WTC11 (cell line): Measurements from ENCODE around the gene PCBD1. TPM values are rescaled to one million over a fixed set of nuclear protein-coding genes. Genes with fewer than 3 reads are reported as not detected.

ENCODE experiments used
- ATAC-seq: fragments of 200-7000 bp; cut with Tn5 transposase; 2 replicates; pipeline ENCODE4 v1.10.0; 2021; ENCODE audit warnings: mild to moderate bottlenecking, moderate library complexity
- CTCF ChIA-PET: fragments of 300-600 bp; sonication (Branson Sonifier 250); formaldehyde crosslinking; loops from one replicate; lab custom pipeline; 2021; ENCODE audit warnings: antibody characterized with exemption; lab: Charles Lee
- POLR2A ChIA-PET: fragments of 350-600 bp; sonication (Branson Sonifier 250); formaldehyde crosslinking; loops from one replicate; lab custom pipeline; 2021; ENCODE audit warnings: antibody characterized with exemption; lab: Charles Lee
- DNase-seq: peaks from one replicate; pipeline ENCODE4 v3.0.0; 2021; ENCODE audit warnings: low spot score
- H3K27ac Mint-ChIP-seq: 2 replicates; pipeline ENCODE4 v1.8.0; 2021; ENCODE audit warnings: mixed read lengths
- H3K27me3 Mint-ChIP-seq: 2 replicates; pipeline ENCODE4 v1.8.0; 2021; ENCODE audit warnings: low read depth, mild to moderate bottlenecking, moderate library complexity, mixed read lengths
- H3K36me3 Mint-ChIP-seq: 2 replicates; pipeline ENCODE4 v1.8.0; 2021; ENCODE audit warnings: mixed read lengths
- H3K4me1 Mint-ChIP-seq: 2 replicates; pipeline ENCODE4 v1.8.0; 2022; ENCODE audit warnings: mixed read lengths
- H3K4me3 Mint-ChIP-seq: 2 replicates; pipeline ENCODE4 v1.8.0; 2021; ENCODE audit warnings: mild to moderate bottlenecking, moderate library complexity, mixed read lengths
- H3K9me3 Mint-ChIP-seq: 2 replicates; pipeline ENCODE4 v1.8.0; 2021; ENCODE audit warnings: mixed read lengths
- AFF4 ChIP-seq: sonication (generic); formaldehyde crosslinking; IDR thresholded peaks from 2 replicates; pipeline ENCODE4 v1.8.1; 2023; ENCODE audit warnings: mild to moderate bottlenecking, missing genetic modification reagents, borderline replicate concordance
- CTCF ChIP-seq: fragments of 200-600 bp; IDR thresholded peaks from 2 replicates; pipeline ENCODE4 v1.8.0; 2022; ENCODE audit warnings: antibody characterized with exemption
- E2F4 ChIP-seq: sonication (generic); formaldehyde crosslinking; IDR thresholded peaks from 2 replicates; pipeline ENCODE4 v1.8.1; 2022; ENCODE audit warnings: low read depth, mild to moderate bottlenecking, moderate library complexity, missing genetic modification reagents, borderline replicate concordance
- EMX1 ChIP-seq: fragments of 250-450 bp; sonication (Bioruptor Pico); IDR thresholded peaks from 2 replicates; pipeline ENCODE4 v1.8.0; 2021; ENCODE audit warnings: mild to moderate bottlenecking
- GRHL2 ChIP-seq: fragments of 250-450 bp; sonication (Bioruptor Pico); IDR thresholded peaks from 2 replicates; pipeline ENCODE4 v1.8.0; 2022; ENCODE audit warnings: mild to moderate bottlenecking, moderate library complexity; ENCODE audit not compliant: insufficient replicate concordance, severe bottlenecking
- GTF2I ChIP-seq: fragments of 250-450 bp; sonication (Bioruptor Pico); conservative IDR thresholded peaks from 2 replicates; pipeline ENCODE4 v1.4.0; 2021; ENCODE audit warnings: mild to moderate bottlenecking
- IRF2 ChIP-seq: sonication (generic); formaldehyde crosslinking; IDR thresholded peaks from 2 replicates; pipeline ENCODE4 v1.8.0; 2022; ENCODE audit warnings: low read depth, missing genetic modification reagents, borderline replicate concordance
- MXD4 ChIP-seq: fragments of 250-450 bp; sonication (Bioruptor Pico); IDR thresholded peaks from 2 replicates; pipeline ENCODE4 v1.8.0; 2021; ENCODE audit warnings: mild to moderate bottlenecking, moderate library complexity, borderline replicate concordance
- RELA ChIP-seq: sonication (generic); formaldehyde crosslinking; IDR thresholded peaks from 2 replicates; pipeline ENCODE4 v1.8.1; 2022; ENCODE audit warnings: missing genetic modification reagents, mild to moderate bottlenecking, borderline replicate concordance
- SMAD3 ChIP-seq: sonication (generic); formaldehyde crosslinking; IDR thresholded peaks from 2 replicates; pipeline ENCODE4 v1.8.0; 2022; ENCODE audit warnings: missing genetic modification reagents, mild to moderate bottlenecking, borderline replicate concordance
- SOX15 ChIP-seq: fragments of 250-450 bp; sonication (Bioruptor Pico); IDR thresholded peaks from 2 replicates; pipeline ENCODE4 v1.9.0; 2021; ENCODE audit warnings: mild to moderate bottlenecking
- SP1 ChIP-seq: sonication (generic); formaldehyde crosslinking; conservative IDR thresholded peaks from 2 replicates; pipeline ENCODE4 v1.8.1; 2022; ENCODE audit warnings: missing genetic modification reagents
- TCF7 ChIP-seq: sonication (generic); formaldehyde crosslinking; IDR thresholded peaks from 2 replicates; pipeline ENCODE4 v1.8.0; 2022; ENCODE audit warnings: mild to moderate bottlenecking, low read depth, missing genetic modification reagents, moderate library complexity
- TEAD1 ChIP-seq: sonication (generic); formaldehyde crosslinking; IDR thresholded peaks from 2 replicates; pipeline ENCODE4 v1.8.0; 2022; ENCODE audit warnings: mild to moderate bottlenecking, missing genetic modification reagents
- ZMAT4 ChIP-seq: fragments of 250-450 bp; sonication (Bioruptor Pico); IDR thresholded peaks from 2 replicates; pipeline ENCODE4 v1.9.0; 2021; ENCODE audit warnings: mild to moderate bottlenecking
- ZNF232 ChIP-seq: sonication (generic); formaldehyde crosslinking; IDR thresholded peaks from 2 replicates; pipeline ENCODE4 v1.8.0; 2022; ENCODE audit warnings: mild to moderate bottlenecking, missing genetic modification reagents
- ZNF416 ChIP-seq: fragments of 250-450 bp; sonication (Bioruptor Pico); IDR thresholded peaks from 2 replicates; pipeline ENCODE4 v1.9.0; 2021; ENCODE audit warnings: mild to moderate bottlenecking, inconsistent platforms
- ZSCAN18 ChIP-seq: fragments of 250-450 bp; sonication (Bioruptor Pico); IDR thresholded peaks from 2 replicates; pipeline ENCODE4 v2.1.2; 2022; ENCODE audit warnings: mild to moderate bottlenecking, moderate library complexity
- total RNA-seq: library from RNA; stranded (reverse); gene quantifications from 3 replicates; pipeline ENCODE4 v1.2.3, GENCODE V29; 2021

Gene PCBD1
- total RNA-seq, 1 experiment from 2014 or later, result 32.5 TPM

- DNase-seq (peak; percentile 83), ATAC-seq (peak; percentile 83)
- POLR2A ChIA-PET, result interaction anchor here (0.5 kb wide), 1 partner anchor 19 kb away, joined by 6 read pairs; no protein-coding TSS in a partner anchor
- TF ChIP-seq ZNF232 (CRISPR knock-in tag), result no peak
- no peak for TF ChIP-seq RELA (CRISPR knock-in tag)
- no peak for TF ChIP-seq SOX15 (CRISPR knock-in tag)
- TF ChIP-seq ZNF416 (CRISPR knock-in tag), result 0 out of 2 replicates have a peak, but pooled peaks have one; percentile 39
- peak; percentile 90 for TF ChIP-seq CTCF
- TF ChIP-seq MXD4 (CRISPR knock-in tag), result no peak
- Mint-ChIP-seq H3K27ac (no peak overlapping the region), H3K4me3 (no peak overlapping the region), H3K4me1 (peaks cover 9% of the 10 kb centered on the region), H3K36me3 (no peaks in the 10 kb centered on the region), H3K27me3 (no peaks in the 10 kb centered on the region; the same call in 1 of the 2 replicates), H3K9me3 (no peaks in the 10 kb centered on the region)
- CTCF ChIA-PET, result interaction anchor here (0.6 to 2.6 kb wide), 96 partner anchors 8 to 802 kb away, joined by 3 to 47 read pairs (median 5); partner anchors contain the start of genes PCBD1, SLC29A3 and UNC5B
Observed at GRCh38 chr10:70903262-70903921, 15.0 kb upstream of the PCBD1 start.

- Mint-ChIP-seq H3K4me3 (no peak overlapping the region), H3K4me1 (peaks cover 9% of the 10 kb centered on the region), H3K9me3 (no peaks in the 10 kb centered on the region), H3K27me3 (no peaks in the 10 kb centered on the region; the same call in 1 of the 2 replicates), H3K27ac (no peak overlapping the region), H3K36me3 (no peaks in the 10 kb centered on the region)
- ATAC-seq, result peak; percentile 14; the same call in 1 of the 2 replicates
- peak; percentile 4 for DNase-seq
- POLR2A ChIA-PET, result interaction anchor here (0.5 kb wide), 1 partner anchor 19 kb away, joined by 6 read pairs; no protein-coding TSS in a partner anchor
- CTCF ChIA-PET, result interaction anchor here (0.6 to 2.6 kb wide), 93 partner anchors 9 to 803 kb away, joined by 3 to 47 read pairs (median 5); partner anchors contain the start of genes PCBD1, SLC29A3 and UNC5B
- TF ChIP-seq ZMAT4 (CRISPR knock-in tag) (no peak), ZNF232 (CRISPR knock-in tag) (no peak), TCF7 (no peak), GTF2I (CRISPR knock-in tag) (no peak), ZSCAN18 (CRISPR knock-in tag) (no peak), GRHL2 (no peak), IRF2 (CRISPR knock-in tag) (no peak), EMX1 (CRISPR knock-in tag) (no peak), TEAD1 (CRISPR knock-in tag) (no peak), AFF4 (CRISPR knock-in tag) (no peak), CTCF (no peak), E2F4 (CRISPR knock-in tag) (no peak), SMAD3 (CRISPR knock-in tag) (no peak), SP1 (CRISPR knock-in tag) (no peak)
Observed at GRCh38 chr10:70902661-70903261, 14.4 kb upstream of the PCBD1 start.
